GM12801 (cell line): ENCODE data around the gene PDE6G.

Experiments used
- TF ChIP-seq, protein P1 (sequence below): IDR thresholded peaks from one replicate; pipeline ENCODE4 v1.5.1; 2011; ENCODE audit warnings: control low read depth; ENCODE audit not compliant: insufficient read length; ENCODE audit errors: extremely low read depth

PDE6G gene

GRCh38 chr17:81656118-81656743 is at the start of gene PDE6G:
Gene PDE6G, minus strand, starts transcription at chr17:81656542. Its CDS starts 3,237 bp downstream, at chr17:81653305.
- TF ChIP-seq, protein P1, sequence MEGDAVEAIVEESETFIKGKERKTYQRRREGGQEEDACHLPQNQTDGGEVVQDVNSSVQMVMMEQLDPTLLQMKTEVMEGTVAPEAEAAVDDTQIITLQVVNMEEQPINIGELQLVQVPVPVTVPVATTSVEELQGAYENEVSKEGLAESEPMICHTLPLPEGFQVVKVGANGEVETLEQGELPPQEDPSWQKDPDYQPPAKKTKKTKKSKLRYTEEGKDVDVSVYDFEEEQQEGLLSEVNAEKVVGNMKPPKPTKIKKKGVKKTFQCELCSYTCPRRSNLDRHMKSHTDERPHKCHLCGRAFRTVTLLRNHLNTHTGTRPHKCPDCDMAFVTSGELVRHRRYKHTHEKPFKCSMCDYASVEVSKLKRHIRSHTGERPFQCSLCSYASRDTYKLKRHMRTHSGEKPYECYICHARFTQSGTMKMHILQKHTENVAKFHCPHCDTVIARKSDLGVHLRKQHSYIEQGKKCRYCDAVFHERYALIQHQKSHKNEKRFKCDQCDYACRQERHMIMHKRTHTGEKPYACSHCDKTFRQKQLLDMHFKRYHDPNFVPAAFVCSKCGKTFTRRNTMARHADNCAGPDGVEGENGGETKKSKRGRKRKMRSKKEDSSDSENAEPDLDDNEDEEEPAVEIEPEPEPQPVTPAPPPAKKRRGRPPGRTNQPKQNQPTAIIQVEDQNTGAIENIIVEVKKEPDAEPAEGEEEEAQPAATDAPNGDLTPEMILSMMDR, result no peak

DNA sequence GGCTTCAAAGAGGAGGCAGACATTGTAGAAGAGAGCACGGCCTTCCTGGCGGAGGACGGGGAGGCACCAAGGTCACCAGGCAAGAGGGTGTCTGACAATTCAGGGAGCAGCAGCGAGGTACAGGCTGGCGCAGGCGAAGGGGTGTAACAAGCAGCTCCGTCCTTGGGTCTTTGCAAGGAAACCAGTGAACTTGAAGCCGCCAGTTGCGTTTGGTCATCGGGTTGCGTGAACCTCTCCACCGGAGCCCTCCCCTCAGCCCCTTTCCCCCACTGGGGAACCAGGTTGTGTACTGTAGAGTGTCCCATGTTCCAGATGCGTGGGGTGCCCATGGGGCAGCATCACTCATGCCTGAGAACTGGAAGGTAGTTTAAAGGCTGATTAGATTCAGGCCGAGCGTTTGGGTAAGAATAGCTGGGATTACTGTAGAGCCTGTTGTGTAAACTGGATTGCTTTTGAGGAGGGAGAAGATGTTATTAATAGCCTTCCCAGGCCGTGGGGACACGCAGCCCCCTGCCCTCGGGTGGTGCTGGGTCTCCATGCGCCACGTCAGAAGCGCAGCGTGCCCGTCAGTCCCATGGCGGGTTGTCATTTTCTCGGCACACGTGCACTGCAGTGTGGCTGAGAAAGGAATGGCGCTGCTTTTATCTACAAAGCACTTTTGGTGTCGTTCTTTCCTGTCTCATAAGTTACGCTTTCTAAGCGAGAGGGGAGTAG is 49.3 kb upstream of the PDE6G start:
- TF ChIP-seq, protein P1, result no peak

- TF ChIP-seq, protein P1, result no peak
These were observed 47.7 kb upstream of the PDE6G start for GRCh38 chr17:81703747-81704654.

GRCh38 chr17:81702934-81703746 is 46.8 kb upstream of the PDE6G start, which contains the start of gene MRPL12:
Gene MRPL12, plus strand, starts transcription at chr17:81703367. Its CDS starts 135 bp downstream, at chr17:81703502.
- TF ChIP-seq, protein P1, result no peak

- TF ChIP-seq, protein P1, result no peak
These were observed 45.1 kb upstream of the PDE6G start for GRCh38 chr17:81701288-81702071.

DNA sequence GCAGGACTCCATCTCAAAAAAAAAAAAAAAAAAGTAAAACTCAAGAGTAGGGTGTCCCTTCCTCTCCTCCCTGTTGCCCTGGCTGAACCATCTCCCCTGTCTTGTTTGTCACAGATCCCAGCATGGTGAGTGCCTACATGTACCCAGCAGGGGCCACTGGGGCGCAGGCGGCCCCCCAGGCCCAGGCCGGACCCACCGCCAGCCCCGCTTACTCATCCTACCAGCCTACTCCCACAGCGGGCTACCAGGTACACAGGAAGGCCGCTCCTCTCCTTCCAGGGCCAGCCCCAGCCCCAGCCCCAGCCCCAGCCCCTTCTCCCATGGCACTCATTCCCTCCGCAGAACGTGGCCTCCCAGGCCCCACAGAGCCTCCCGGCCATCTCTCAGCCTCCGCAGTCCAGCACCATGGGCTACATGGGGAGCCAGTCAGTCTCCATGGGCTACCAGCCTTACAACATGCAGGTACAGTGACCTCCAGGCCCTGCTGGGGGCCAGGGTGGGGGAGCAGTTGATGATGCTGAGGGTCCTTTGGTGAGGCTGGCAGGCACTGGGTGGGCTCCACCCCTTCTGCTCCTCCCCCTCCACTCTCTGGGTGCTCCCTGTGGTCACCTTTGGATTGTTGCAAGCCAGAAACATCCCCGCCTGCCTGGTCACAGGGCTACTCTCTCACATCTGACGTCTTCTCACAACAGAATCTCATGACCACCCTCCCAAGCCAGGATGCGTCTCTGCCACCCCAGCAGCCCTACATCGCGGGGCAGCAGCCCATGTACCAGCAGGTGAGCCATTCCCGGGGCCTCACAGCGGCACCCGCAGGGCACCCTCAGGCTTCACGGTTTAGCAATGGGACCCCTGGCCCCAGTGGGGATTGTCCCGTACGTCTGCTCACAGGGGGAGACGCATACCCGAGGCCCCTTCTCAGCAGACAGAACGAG is 44.3 kb upstream of the PDE6G start:
- TF ChIP-seq, protein P1, result no peak
